B cell (primary cell): ENCODE results near the gene POGK. TPM values are rescaled to one million over a fixed set of nuclear protein-coding genes. Genes with fewer than 3 reads are reported as not detected.

Experiments used
- ATAC-seq: fragments of 200-7000 bp; cut with Tn5 transposase; one replicate; pipeline ENCODE4 v1.10.0; 2021; ENCODE audit warnings: low read depth, mild to moderate bottlenecking, moderate number of reproducible peaks, moderate library complexity
- CTCF ChIA-PET: fragments of 350-600 bp; sonication (Branson Sonifier 250); formaldehyde crosslinking; loops from one replicate; lab custom pipeline; 2021; ENCODE audit warnings: antibody characterized with exemption, inconsistent platforms; lab: Charles Lee
- POLR2A ChIA-PET: fragments of 350-600 bp; sonication (Branson Sonifier 250); formaldehyde crosslinking; loops from one replicate; lab custom pipeline; 2021; ENCODE audit warnings: antibody characterized with exemption; lab: Charles Lee
- DNase-seq: peaks from one replicate; pipeline ENCODE4 v3.0.0; 2013
- H2AFZ ChIP-seq: 2 replicates; pipeline ENCODE4 v1.6.1; 2012; ENCODE audit warnings: mild to moderate bottlenecking, low read depth, low read length; ENCODE audit not compliant: insufficient read depth, poor library complexity, severe bottlenecking
- H3K27ac ChIP-seq, 2 donors: 1 replicate in 1 of 2; 2 replicates in 1 of 2; pipeline ENCODE4 v1.5.1; 2012 to 2013; ENCODE audit warnings: low read length in 2 of 2, mild to moderate bottlenecking in 2 of 2, moderate library complexity in 1 of 2
- H3K27me3 ChIP-seq, 4 experiments: fragments of 200-600 bp in 1 of 4; sonication (generic) in 1 of 4; replicated peaks in 1 of 4; 1 replicate in 2 of 4; 2 replicates in 2 of 4; pipeline versions ENCODE4 v1.6.1 to v1.7.0; 2013 to 2016; ENCODE audit warnings: low read length in 3 of 4, mild to moderate bottlenecking in 2 of 4, mixed read lengths in 1 of 4, moderate library complexity in 1 of 4; ENCODE audit not compliant: insufficient read depth in 4 of 4, control insufficient read depth in 3 of 4; ENCODE audit errors: control extremely low read depth in 1 of 4
- H3K36me3 ChIP-seq, 2 experiments: replicated peaks in 1 of 2; 1 replicate in 1 of 2; 2 replicates in 1 of 2; pipeline versions ENCODE4 v1.6.1 to v1.7.1; 2013; ENCODE audit warnings: low read length in 1 of 2; ENCODE audit not compliant: insufficient read depth in 2 of 2, control insufficient read depth in 1 of 2; ENCODE audit errors: control extremely low read depth in 1 of 2, extremely low read depth in 1 of 2
- H3K4me1 ChIP-seq, 2 donors: fragments of 200-600 bp in 1 of 2; sonication (generic) in 1 of 2; 1 replicate in 1 of 2; 2 replicates in 1 of 2; pipeline versions ENCODE4 v1.5.1 to v1.6.1; 2013 to 2017; ENCODE audit warnings: low read length in 2 of 2; ENCODE audit not compliant: control insufficient read depth in 2 of 2, insufficient read depth in 2 of 2
- H3K4me2 ChIP-seq: replicated peaks from 2 replicates; pipeline ENCODE3; 2012; ENCODE audit warnings: mild to moderate bottlenecking, low read depth, low read length; ENCODE audit not compliant: poor library complexity, severe bottlenecking
- H3K4me3 ChIP-seq, 5 experiments: fragments of 200-600 bp in 1 of 5; sonication (generic) in 1 of 5; 1 replicate in 3 of 5; 2 replicates in 2 of 5; pipeline versions ENCODE4 v1.5.1 to v1.7.0; 2011 to 2016; ENCODE audit warnings: low read length in 4 of 5, mild to moderate bottlenecking in 4 of 5, low read depth in 2 of 5, control low read depth in 1 of 5, moderate library complexity in 1 of 5; ENCODE audit not compliant: insufficient read depth in 1 of 5; ENCODE audit errors: control extremely low read depth in 1 of 5, extremely low read depth in 1 of 5
- H3K79me2 ChIP-seq: fragments of 200-600 bp; sonication (generic); one replicate; pipeline ENCODE4 v1.6.0; 2016; ENCODE audit warnings: low read length; ENCODE audit not compliant: control insufficient read depth, insufficient read depth
- H3K9ac ChIP-seq: fragments of 200-600 bp; sonication (generic); 2 replicates; pipeline ENCODE4 v1.6.1; 2017; ENCODE audit warnings: mild to moderate bottlenecking, low read length, moderate library complexity
- H3K9me3 ChIP-seq, 3 donors: one replicate each; pipeline versions ENCODE4 v1.6.1 to v1.7.1; 2013; ENCODE audit warnings: low read length in 2 of 3; ENCODE audit not compliant: control insufficient read depth in 2 of 3, insufficient read depth in 1 of 3; ENCODE audit errors: control extremely low read depth in 1 of 3
- H4K20me1 ChIP-seq: 2 replicates; pipeline ENCODE4 v1.6.0; 2012; ENCODE audit warnings: mild to moderate bottlenecking, low read length; ENCODE audit not compliant: insufficient read depth, control insufficient read depth, poor library complexity, severe bottlenecking
- H3K27ac Mint-ChIP-seq: one replicate; pipeline ENCODE4 v1.8.0; 2021; ENCODE audit warnings: mixed read lengths
- H3K27me3 Mint-ChIP-seq: one replicate; pipeline ENCODE4 v1.8.0; 2021; ENCODE audit warnings: mixed read lengths
- H3K4me1 Mint-ChIP-seq: one replicate; pipeline ENCODE4 v1.8.0; 2021; ENCODE audit warnings: mixed read lengths
- H3K4me3 Mint-ChIP-seq: one replicate; pipeline ENCODE4 v1.8.0; 2021; ENCODE audit warnings: mixed read lengths
- H3K9me3 Mint-ChIP-seq: one replicate; pipeline ENCODE4 v1.8.0; 2022; ENCODE audit warnings: mixed read lengths; ENCODE audit not compliant: insufficient read depth
- CTCF ChIP-seq: fragments of 200-600 bp; IDR thresholded peaks from one replicate; pipeline ENCODE4 v1.8.0; 2022; ENCODE audit warnings: antibody characterized with exemption, mild to moderate bottlenecking
- EZH2 ChIP-seq: IDR thresholded peaks from 2 replicates; pipeline ENCODE4 v1.6.1; 2012; ENCODE audit warnings: borderline replicate concordance, low read depth, mild to moderate bottlenecking, moderate library complexity, low read length; ENCODE audit not compliant: insufficient read depth, poor library complexity, severe bottlenecking
- WGBS: methylation state at CpG from one replicate; pipeline ENCODE4 v1.1.5; 2013; ENCODE audit warnings: missing lambda C conversion rate; ENCODE audit not compliant: insufficient coverage; 5-methylcytosine and 5-hydroxymethylcytosine counted together
- intact Hi-C: fragments of 100-400 bp; cut with micrococcal nuclease; formaldehyde crosslinking; loops from one replicate; pipeline ENCODE4 v1.10.0; 2022
- polyA plus RNA-seq: library from polyadenylated mRNA; depleted of rRNA; stranded (reverse); fragments of >200 nt; gene quantifications from 2 replicates; pipeline ENCODE4 v1.2.3, GENCODE V29; 2012
- total RNA-seq, 2 donors: library from RNA; stranded (reverse); fragments of 120-200 nt in 1 of 2; gene quantifications; 1 replicate in 1 of 2; 2 replicates in 1 of 2; pipeline versions ENCODE4 v1.2.3 to v1.2.4, GENCODE V29; 2013 to 2022

Gene POGK
- total and polyA plus RNA-seq, 2 donors (not counting 1 experiment from before 2014, with no cell fraction given), result 10.4 to 45.0 TPM

- 88% methylated on average over 2 of the region's 2 CpGs for WGBS
- H3K27me3 Mint-ChIP-seq, result peaks cover 28% of the 10 kb centered on the region
- no peaks in the 10 kb centered on the region for H3K4me1 Mint-ChIP-seq
- H3K4me3 Mint-ChIP-seq, result no peak overlapping the region
- H3K4me3 ChIP-seq, result no peak overlapping the region
- ChIA-PET CTCF (no interaction called here), POLR2A (no interaction called here)
- no peaks in the 10 kb centered on the region for H3K36me3 ChIP-seq
- H3K27ac Mint-ChIP-seq, result no peak overlapping the region
- no peaks in the 10 kb centered on the region for H3K4me1 ChIP-seq
- H3K27me3 ChIP-seq, result peaks cover 0 to 18% (median 1%) of the 10 kb centered on the region in 4 experiments
- no peak overlapping the region for H3K27ac ChIP-seq
- ATAC-seq (no peak), DNase-seq (no peak)
- TF ChIP-seq CTCF (no peak), EZH2 (no peak)
- peaks cover 0 to 24% (median 11%) of the 10 kb centered on the region in 3 donors for H3K9me3 ChIP-seq
- no peak overlapping the region for H3K4me2 ChIP-seq
- H2AFZ ChIP-seq, result no peak overlapping the region
- peaks cover 7% of the 10 kb centered on the region for H3K9me3 Mint-ChIP-seq
- intact Hi-C loops, result no loop called here
- no peaks in the 10 kb centered on the region for H4K20me1 ChIP-seq
- no peak overlapping the region for H3K9ac ChIP-seq
- no peaks in the 10 kb centered on the region for H3K79me2 ChIP-seq
These were observed 19.3 kb upstream of the POGK start for GRCh38 chr1:166819974-166820373.

- DNase-seq (no peak), ATAC-seq (no peak)
- H3K27me3 ChIP-seq, result peaks cover 0 to 7% (median 1%) of the 10 kb centered on the region in 4 experiments
- no peak overlapping the region for H2AFZ ChIP-seq
- Mint-ChIP-seq H3K27me3 (peaks cover 20% of the 10 kb centered on the region), H3K4me3 (no peak overlapping the region), H3K9me3 (peaks cover 7% of the 10 kb centered on the region), H3K4me1 (no peaks in the 10 kb centered on the region), H3K27ac (no peak overlapping the region)
- peaks cover 2 to 11% (median 11%) of the 10 kb centered on the region in 3 donors for H3K9me3 ChIP-seq
- H3K27ac ChIP-seq, result no peak overlapping the region
- intact Hi-C loops, result no loop called here
- no peak overlapping the region for H3K9ac ChIP-seq
- 100% methylated on average over 2 of the region's 7 CpGs for WGBS
- H3K4me2 ChIP-seq, result no peak overlapping the region
- H4K20me1 ChIP-seq, result no peaks in the 10 kb centered on the region
- no peaks in the 10 kb centered on the region for H3K79me2 ChIP-seq
- CTCF ChIA-PET, result no interaction called here
- no peak overlapping the region for H3K4me3 ChIP-seq
- peak; percentile 36 for TF ChIP-seq CTCF
- no peak for TF ChIP-seq EZH2
- no peaks in the 10 kb centered on the region for H3K4me1 ChIP-seq
- no peaks in the 10 kb centered on the region for H3K36me3 ChIP-seq
- POLR2A ChIA-PET, result no interaction called here
These were observed 16.9 kb upstream of the POGK start for GRCh38 chr1:166822385-166822784.
